ENCODE data around the gene PROP1. TPM values are rescaled to one million over a fixed set of nuclear protein-coding genes. Genes with fewer than 3 reads are reported as not detected.

PROP1 gene
- total and polyA plus RNA-seq, 2 of the 4 experiments (the other 2 are of a cell fraction), result not detected

GRCh38 chr5:177964471-177964870 is 31.6 kb downstream of the PROP1 start:
- H3K9ac ChIP-seq (ENCODE audit: low read depth, low read length), result no peak overlapping the region
- H3K4me1 ChIP-seq (ENCODE audit: control insufficient read depth, insufficient read depth, low read length), result no peaks in the 10 kb centered on the region
- CTCF ChIA-PET, result no interaction called here
- H3K27ac ChIP-seq (ENCODE audit: insufficient read depth, low read length), result no peak overlapping the region
- H3K4ac ChIP-seq (ENCODE audit: low read depth, low read length), result no peak overlapping the region
- no TSS peak for BruUV-seq (replicated peaks)
- no peak overlapping the region for H2AK5ac ChIP-seq (ENCODE audit: low read depth, low read length)
- H4K8ac ChIP-seq (ENCODE audit: low read depth in 2 of 2, low read length in 2 of 2), result no peak overlapping the region
- dilution Hi-C loops (cut with HindIII; ENCODE audit: low sequenced_read_pairs, unreplicated experiment) (no loop called here), intact Hi-C loops (cut with micrococcal nuclease) (no loop called here), in situ Hi-C loops (cut with MboI; ENCODE audit: low sequenced_read_pairs) (no loop called here)
- H3K36me3 ChIP-seq (ENCODE audit: control insufficient read depth, insufficient read depth, low read length), result no peaks in the 10 kb centered on the region
- H3K18ac ChIP-seq (ENCODE audit: low read depth, low read length), result no peak overlapping the region
- 100% methylated on average over 1 of the region's 12 CpGs; no CpG with 5 or more reads in 1 of the 2 experiments for WGBS, 2 experiments (ENCODE audit: extremely low coverage in 2 of 2, insufficient read length in 1 of 2)
- ATAC-seq (ENCODE audit: low read depth) (no peak), DNase-seq (no peak)
- no peaks in the 10 kb centered on the region for H3K27me3 ChIP-seq (ENCODE audit: control insufficient read depth, insufficient read depth, low read length)
- H3K14ac ChIP-seq (replicated peaks; ENCODE audit: low read depth, low read length), result no peak overlapping the region
- H2BK120ac ChIP-seq (ENCODE audit: low read depth, low read length), result no peak overlapping the region
- H2AK9ac ChIP-seq (replicated peaks; ENCODE audit: low read depth, low read length, poor library complexity), result no peak overlapping the region
- H4K91ac ChIP-seq (ENCODE audit: insufficient read depth, low read depth, low read length), result no peak overlapping the region
- H2BK15ac ChIP-seq (ENCODE audit: low read depth, low read length), result no peak overlapping the region
- no peaks in the 10 kb centered on the region for H3K9me1 ChIP-seq (ENCODE audit: insufficient read depth, low read length)
- TF ChIP-seq FOS (IDR thresholded peaks at IDR 0.05; ENCODE audit: low read depth, low read length) (no peak), MXI1 (IDR thresholded peaks at IDR 0.05; ENCODE audit: borderline replicate concordance, low read depth, low read length) (no peak), POLR2A (IDR thresholded peaks at IDR 0.05; ENCODE audit: low read depth, low read length) (no peak), RCOR1 (IDR thresholded peaks at IDR 0.05; ENCODE audit: insufficient replicate concordance, low read length) (no peak), CHD1 (IDR thresholded peaks at IDR 0.05; ENCODE audit: low read depth, low read length) (no peak), CTCF (conservative IDR thresholded peaks at IDR 0.05; ENCODE audit: low read depth, low read length) (no peak), RFX5 (IDR thresholded peaks at IDR 0.05; ENCODE audit: low read depth, low read length) (no peak), ELK1 (IDR thresholded peaks at IDR 0.05; ENCODE audit: borderline replicate concordance, low read depth, low read length) (no peak)
- no peak overlapping the region for H2AFZ ChIP-seq (replicated peaks; ENCODE audit: low read length, poor library complexity)
- POLR2A ChIA-PET (ENCODE audit: unreplicated experiment), result no interaction called here
- H3K56ac ChIP-seq (ENCODE audit: extremely low read depth, insufficient read depth, low read length), result no peak overlapping the region
- no peak overlapping the region for H2BK20ac ChIP-seq (ENCODE audit: low read depth, low read length)
- no peak overlapping the region for H3K23ac ChIP-seq (ENCODE audit: low read depth, low read length)
- H2BK5ac ChIP-seq (ENCODE audit: low read depth, low read length, poor library complexity, severe bottlenecking), result no peak overlapping the region
- H3K9me3 ChIP-seq (ENCODE audit: control insufficient read depth, insufficient read depth, low read length), result peaks cover 3% of the 10 kb centered on the region
- H3K79me1 ChIP-seq (ENCODE audit: low read depth in 1 of 2, low read length in 2 of 2), result no peaks in the 10 kb centered on the region
- no peak overlapping the region for H4K5ac ChIP-seq (ENCODE audit: low read depth, low read length)
- no peaks in the 10 kb centered on the region for H4K20me1 ChIP-seq (ENCODE audit: insufficient read depth, low read length)
- H3K4me2 ChIP-seq (ENCODE audit: low read depth, low read length), result no peak overlapping the region
- no peak overlapping the region for H3K4me3 ChIP-seq (ENCODE audit: insufficient read depth, low read depth, low read length)
